ENCODE data around the gene MAPK6. TPM values are rescaled to one million over a fixed set of nuclear protein-coding genes. Genes with fewer than 3 reads are reported as not detected.

MAPK6 gene
- total RNA-seq, 1 donor from 2014 or later = 98.2 TPM

DNA sequence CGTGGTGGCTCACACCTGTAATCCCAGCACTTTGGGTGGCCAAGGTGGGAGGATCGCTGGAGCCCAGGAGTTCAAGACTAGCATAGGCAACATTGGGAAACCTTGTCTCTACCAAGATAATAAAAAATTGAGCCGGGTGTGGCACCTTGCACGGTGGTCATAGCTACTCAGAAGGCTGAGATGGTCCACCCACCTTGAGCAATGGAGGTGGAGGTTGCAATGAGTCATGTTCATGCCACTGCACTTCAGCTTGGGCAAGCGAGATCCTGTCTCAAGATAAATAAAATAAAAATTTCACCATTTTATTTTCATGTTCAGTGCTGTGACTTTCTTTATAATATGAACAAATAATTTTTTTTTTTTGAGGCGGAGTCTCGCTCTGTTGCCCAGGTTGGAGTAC lies 12.5 kb downstream of the MAPK6 start:
- H3K27ac Mint-ChIP-seq (ENCODE audit: unreplicated experiment) = no peak overlapping the region
- peaks cover 87% of the 10 kb centered on the region for H4K20me1 ChIP-seq (ENCODE audit: insufficient read depth, low read length)
- no peaks in the 10 kb centered on the region for H3K27me3 Mint-ChIP-seq (ENCODE audit: low read depth, unreplicated experiment)

DNA sequence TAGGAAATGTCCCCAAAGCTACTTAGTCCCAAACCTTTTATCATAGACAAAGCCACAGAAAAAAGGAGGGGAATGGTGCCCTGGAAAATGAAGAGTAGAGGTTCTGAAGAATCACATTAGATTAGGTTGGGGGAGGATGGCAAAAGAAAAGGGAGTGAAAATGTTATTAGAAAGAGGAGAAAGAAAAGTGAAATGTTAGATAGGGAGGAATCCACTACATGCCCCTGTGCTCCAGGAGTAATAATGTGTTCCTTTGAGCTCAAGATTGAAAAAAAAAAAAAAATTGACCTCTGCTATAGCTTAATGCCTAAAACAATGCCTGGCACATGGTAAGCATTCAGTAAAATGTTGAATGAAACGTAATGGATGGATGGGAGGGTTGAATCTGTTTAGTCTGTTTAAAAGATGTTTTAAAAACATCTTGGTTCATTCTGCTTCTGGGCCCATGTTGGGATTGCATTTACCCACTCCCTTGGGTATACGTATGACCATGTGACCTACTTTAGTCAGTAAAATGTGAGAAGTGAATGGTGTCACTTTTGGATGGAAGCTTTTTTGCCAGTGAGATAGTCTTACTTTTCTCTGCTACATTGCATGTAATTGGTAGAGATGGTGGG lies 19.0 kb downstream of the MAPK6 start:
- H3K4me1 Mint-ChIP-seq (ENCODE audit: low read depth, unreplicated experiment) = peaks cover 48% of the 10 kb centered on the region

More for the DNA sequence above, 12.5 kb downstream of the MAPK6 start:
- Histone ChIP-seq H3K36me3 (ENCODE audit: insufficient read depth, low read length) (peaks cover 10% of the 10 kb centered on the region), H3K4me2 (ENCODE audit: low read length) (no peak overlapping the region), H3K9me3 (ENCODE audit: insufficient read depth, low read depth, low read length) (no peaks in the 10 kb centered on the region), H3K27me3 (ENCODE audit: insufficient read depth, low read length) (no peaks in the 10 kb centered on the region), H3K4me1 (ENCODE audit: insufficient read depth, low read length) (peaks cover 3% of the 10 kb centered on the region), H2AFZ (ENCODE audit: low read depth, low read length) (no peak overlapping the region), H3K4me3 (ENCODE audit: insufficient read depth, low read depth, low read length) (no peak overlapping the region), H3K27ac (ENCODE audit: low read depth, low read length) (no peak overlapping the region), H3K9ac (ENCODE audit: low read length) (no peak overlapping the region), H3K79me2 (ENCODE audit: insufficient read depth, low read length) (peaks cover 99% of the 10 kb centered on the region)
- FAIRE-seq = no peak
- Mint-ChIP-seq H3K4me3 (ENCODE audit: unreplicated experiment) (no peak overlapping the region), H3K36me3 (ENCODE audit: low read depth, unreplicated experiment) (peaks cover 10% of the 10 kb centered on the region), H3K4me1 (ENCODE audit: low read depth, unreplicated experiment) (peaks cover 19% of the 10 kb centered on the region), H3K9me3 (ENCODE audit: unreplicated experiment) (peaks cover 2% of the 10 kb centered on the region)
- no peak for DNase-seq (ENCODE audit: low read depth)
- no peak for TF ChIP-seq CTCF (IDR thresholded peaks at IDR 0.05; ENCODE audit: insufficient read depth, low read depth, low read length)
- TF ChIP-seq EZH2 (IDR thresholded peaks at IDR 0.05; ENCODE audit: insufficient read depth, low read length) = no peak

More for the DNA sequence above, 19.0 kb downstream of the MAPK6 start:
- Histone ChIP-seq H3K9ac (ENCODE audit: low read length) (no peak overlapping the region), H3K79me2 (ENCODE audit: insufficient read depth, low read length) (peaks cover 100% of the 10 kb centered on the region), H3K27me3 (ENCODE audit: insufficient read depth, low read length) (no peaks in the 10 kb centered on the region), H3K36me3 (ENCODE audit: insufficient read depth, low read length) (no peaks in the 10 kb centered on the region), H2AFZ (ENCODE audit: low read depth, low read length) (no peak overlapping the region), H4K20me1 (ENCODE audit: insufficient read depth, low read length) (peaks cover 96% of the 10 kb centered on the region), H3K4me1 (ENCODE audit: insufficient read depth, low read length) (peaks cover 13% of the 10 kb centered on the region), H3K4me3 (ENCODE audit: insufficient read depth, low read depth, low read length) (no peak overlapping the region), H3K4me2 (ENCODE audit: low read length) (no peak overlapping the region), H3K9me3 (ENCODE audit: insufficient read depth, low read depth, low read length) (no peaks in the 10 kb centered on the region), H3K27ac (ENCODE audit: low read depth, low read length) (no peak overlapping the region)
- Mint-ChIP-seq H3K27ac (ENCODE audit: unreplicated experiment) (no peak overlapping the region), H3K27me3 (ENCODE audit: low read depth, unreplicated experiment) (no peaks in the 10 kb centered on the region), H3K36me3 (ENCODE audit: low read depth, unreplicated experiment) (peaks cover 9% of the 10 kb centered on the region), H3K4me3 (ENCODE audit: unreplicated experiment) (no peak overlapping the region), H3K9me3 (ENCODE audit: unreplicated experiment) (no peaks in the 10 kb centered on the region)
- DNase-seq (ENCODE audit: low read depth) = no peak
- no peak for FAIRE-seq
- no peak for TF ChIP-seq CTCF (IDR thresholded peaks at IDR 0.05; ENCODE audit: insufficient read depth, low read depth, low read length)
- TF ChIP-seq EZH2 (IDR thresholded peaks at IDR 0.05; ENCODE audit: insufficient read depth, low read length) = no peak
